GM12801 (cell line): ENCODE data around the gene MARCHF3.

ENCODE experiments used
- CTCF ChIP-seq: IDR thresholded peaks from one replicate; pipeline ENCODE4 v1.5.1; 2011; ENCODE audit warnings: control low read depth; ENCODE audit not compliant: insufficient read length; ENCODE audit errors: extremely low read depth

MARCHF3 gene

DNA sequence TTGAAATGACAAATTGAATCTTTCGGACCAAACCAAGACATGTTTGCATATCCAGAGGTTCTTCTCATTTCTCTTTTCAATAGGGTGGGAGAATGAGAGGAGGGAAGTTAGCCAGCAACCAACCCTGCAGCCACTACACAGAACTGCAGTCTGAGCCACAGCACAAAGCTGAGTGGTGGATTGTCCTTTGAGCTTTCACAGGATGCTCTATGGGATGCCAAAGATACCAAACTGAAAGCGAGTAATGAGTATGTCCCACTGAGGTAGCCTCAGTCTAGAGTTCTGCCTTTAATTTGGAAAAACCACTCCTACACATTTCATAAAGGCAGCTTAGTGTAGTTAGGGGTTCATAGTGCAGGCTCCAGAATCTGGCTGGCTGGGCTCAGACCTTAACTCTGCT is 114.9 kb downstream of the MARCHF3 start:
- TF ChIP-seq CTCF, result no peak

GRCh38 chr5:126914801-126915436 is 115.4 kb downstream of the MARCHF3 start:
- no peak for TF ChIP-seq CTCF

DNA sequence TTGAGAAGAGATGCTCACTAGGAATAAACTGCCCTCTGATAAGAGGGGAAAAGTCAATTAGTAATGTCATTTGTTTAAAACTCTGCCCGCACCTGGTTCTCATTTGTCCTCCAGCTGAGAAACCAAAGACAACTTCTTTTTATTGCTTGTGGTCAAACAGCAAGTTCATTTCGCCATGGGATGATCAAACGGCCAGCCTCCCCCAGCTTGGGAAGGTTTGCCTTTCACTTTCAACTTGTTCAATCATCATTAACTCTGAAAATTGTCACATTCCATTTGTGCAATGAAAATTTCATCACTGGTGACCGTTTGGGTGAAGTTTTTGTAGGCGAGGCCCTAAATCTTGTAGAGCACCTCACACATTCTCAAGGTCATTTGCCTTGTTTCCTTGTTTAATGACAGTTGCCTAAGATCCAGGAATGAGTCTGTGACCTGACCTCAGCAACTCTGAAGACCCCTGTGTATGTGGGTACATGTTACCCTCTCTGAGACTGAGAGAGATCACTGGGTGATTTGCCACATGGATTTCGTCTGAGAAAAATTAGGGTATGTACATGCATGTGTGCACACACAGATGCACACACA is 117.7 kb downstream of the MARCHF3 start:
- no peak for TF ChIP-seq CTCF

DNA sequence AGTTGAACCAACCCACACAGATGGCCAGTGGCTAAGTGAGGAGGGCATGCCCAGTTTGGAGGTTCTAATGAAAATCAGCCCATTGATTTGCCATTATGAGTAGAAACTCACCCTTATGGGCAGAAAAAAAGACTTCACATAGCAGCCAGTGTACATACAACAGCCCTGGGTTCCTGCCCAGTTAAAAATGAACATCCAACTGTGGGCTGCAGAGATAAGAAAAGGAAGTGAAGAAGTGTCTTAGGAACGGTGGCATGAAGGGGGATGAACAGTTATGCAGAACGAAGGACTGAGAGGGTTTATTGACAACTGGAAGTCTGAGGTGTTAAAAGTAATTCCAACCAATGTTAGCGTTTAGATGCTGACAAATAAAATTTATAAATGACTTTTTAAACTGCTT is 118.4 kb downstream of the MARCHF3 start:
- no peak for TF ChIP-seq CTCF

GRCh38 chr5:126909856-126910255 is 120.5 kb downstream of the MARCHF3 start:
- no peak for TF ChIP-seq CTCF

GRCh38 chr5:126900796-126901195 is 129.6 kb downstream of the MARCHF3 start:
- TF ChIP-seq CTCF, result no peak

DNA sequence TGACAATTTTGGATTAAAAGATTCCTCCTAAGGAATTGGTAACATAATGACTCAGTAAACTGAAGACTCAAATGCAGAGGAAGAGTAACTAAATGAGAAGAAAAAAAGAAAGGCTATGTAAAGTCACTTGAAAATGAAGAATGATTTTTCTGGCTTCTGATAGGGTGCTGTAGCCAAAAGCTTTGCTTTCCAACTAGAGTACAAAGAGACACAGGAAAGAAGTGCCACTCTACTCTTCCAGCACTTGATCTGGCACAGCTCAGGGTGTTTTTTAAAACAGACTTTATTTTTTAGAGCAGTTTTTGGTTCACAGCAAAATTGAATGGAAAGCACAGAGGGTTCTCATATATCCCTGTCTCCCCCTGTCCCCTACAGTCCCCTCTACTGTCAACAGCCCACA is 130.9 kb downstream of the MARCHF3 start:
- no peak for TF ChIP-seq CTCF
